ENCODE measurements around the gene SPNS2. TPM values are rescaled to one million over a fixed set of nuclear protein-coding genes. Genes with fewer than 3 reads are reported as not detected.

Gene SPNS2
- total RNA-seq, 4 donors from 2014 or later, result 8.7 to 72.0 (median 18.2) TPM

- 78 to 85% methylated on average over 7 to 18 of the region's 18 CpGs for WGBS, 2 donors (ENCODE audit: low coverage in 1 of 2)
- TF ChIP-seq CTCF (IDR thresholded peaks at IDR 0.05) (no peak), POLR2AphosphoS5 (IDR thresholded peaks at IDR 0.05) (no peak), POLR2A (IDR thresholded peaks at IDR 0.05) (no peak), EP300 (IDR thresholded peaks at IDR 0.05; ENCODE audit: low read depth) (no peak)
- in situ Hi-C loops (cut with MboI; ENCODE audit: low pct_ligation_motif_present in 1 of 4, low pct_unique_long_range_greater_than_20kb in 1 of 4, low sequenced_read_pairs in 3 of 4) (no loop called here), intact Hi-C loops (cut with DNase I; ENCODE audit: low total_unique reads) (no loop called here)
- no peak overlapping the region for H3K4me3 ChIP-seq
- H3K9me3 ChIP-seq, result no peaks in the 10 kb centered on the region
- H3K27ac ChIP-seq, result no peak overlapping the region
- H3K27me3 ChIP-seq, result peaks cover 55% of the 10 kb centered on the region
- no peaks in the 10 kb centered on the region for H3K36me3 ChIP-seq
- H3K4me1 ChIP-seq, result peaks cover 12 to 22% (median 19%) of the 10 kb centered on the region in 4 donors
- no peak for DNase-seq
Observed at GRCh38 chr17:4502466-4503154, 3.9 kb downstream of the SPNS2 start.

- 86% methylated on average over 4 of the region's 4 CpGs; no CpG with 5 or more reads in 1 of the 2 donors for WGBS, 2 donors (ENCODE audit: low coverage in 1 of 2)
- Histone ChIP-seq H3K27ac (no peak overlapping the region), H3K36me3 (no peaks in the 10 kb centered on the region), H3K4me3 (no peak overlapping the region), H3K27me3 (peaks cover 49% of the 10 kb centered on the region), H3K4me1 (peaks cover 12 to 17% (median 14%) of the 10 kb centered on the region in 4 donors), H3K9me3 (no peaks in the 10 kb centered on the region)
- in situ Hi-C loops (cut with MboI; ENCODE audit: low pct_ligation_motif_present in 1 of 4, low pct_unique_long_range_greater_than_20kb in 1 of 4, low sequenced_read_pairs in 3 of 4) (no loop called here), intact Hi-C loops (cut with DNase I; ENCODE audit: low total_unique reads) (no loop called here)
- TF ChIP-seq POLR2AphosphoS5 (IDR thresholded peaks at IDR 0.05), result no peak
- no peak for TF ChIP-seq EP300 (IDR thresholded peaks at IDR 0.05; ENCODE audit: low read depth)
- TF ChIP-seq CTCF (IDR thresholded peaks at IDR 0.05), result no peak
- TF ChIP-seq POLR2A (IDR thresholded peaks at IDR 0.05), result no peak
- DNase-seq, result no peak
Observed at GRCh38 chr17:4503283-4504025, 4.8 kb downstream of the SPNS2 start.

- Histone ChIP-seq H3K27me3 (peaks cover 46% of the 10 kb centered on the region), H3K36me3 (no peaks in the 10 kb centered on the region), H3K4me1 (peaks cover 11 to 13% (median 11%) of the 10 kb centered on the region in 4 donors), H3K4me3 (no peak overlapping the region), H3K27ac (no peak overlapping the region), H3K9me3 (no peaks in the 10 kb centered on the region)
- TF ChIP-seq POLR2AphosphoS5 (IDR thresholded peaks at IDR 0.05) (no peak), POLR2A (IDR thresholded peaks at IDR 0.05) (no peak)
- intact Hi-C loops (cut with DNase I; ENCODE audit: low total_unique reads), result no loop called here
- 71% methylated on average over 5 of the region's 5 CpGs; no CpG with 5 or more reads in 1 of the 2 donors for WGBS, 2 donors (ENCODE audit: low coverage in 1 of 2)
- in situ Hi-C loops (cut with MboI; ENCODE audit: low pct_ligation_motif_present in 1 of 4, low pct_unique_long_range_greater_than_20kb in 1 of 4, low sequenced_read_pairs in 3 of 4), result no loop called here
- DNase-seq, result no peak
Observed at GRCh38 chr17:4504188-4504587, 5.5 kb downstream of the SPNS2 start.

- no peak overlapping the region for H3K27ac ChIP-seq
- no peak overlapping the region for H3K4me3 ChIP-seq
- H3K27me3 ChIP-seq, result peaks cover 36% of the 10 kb centered on the region
- WGBS, 2 donors (ENCODE audit: low coverage in 1 of 2), result 99% methylated on average over 5 of the region's 5 CpGs; no CpG with 5 or more reads in 1 of the 2 donors
- no peak for DNase-seq
- TF ChIP-seq EP300 (IDR thresholded peaks at IDR 0.05; ENCODE audit: low read depth), result no peak
- no peak for TF ChIP-seq POLR2A (IDR thresholded peaks at IDR 0.05)
- TF ChIP-seq CTCF (IDR thresholded peaks at IDR 0.05), result no peak
- no peak for TF ChIP-seq POLR2AphosphoS5 (IDR thresholded peaks at IDR 0.05)
- no peaks in the 10 kb centered on the region for H3K9me3 ChIP-seq
- H3K36me3 ChIP-seq, result no peaks in the 10 kb centered on the region
- intact Hi-C loops (cut with DNase I; ENCODE audit: low total_unique reads) (no loop called here), in situ Hi-C loops (cut with MboI; ENCODE audit: low pct_ligation_motif_present in 1 of 4, low pct_unique_long_range_greater_than_20kb in 1 of 4, low sequenced_read_pairs in 3 of 4) (no loop called here)
- H3K4me1 ChIP-seq, result peaks cover under 1 to 3% (median 2%) of the 10 kb centered on the region in 4 donors
Observed at GRCh38 chr17:4505187-4505586, 6.5 kb downstream of the SPNS2 start.
